T follicular helper cell (primary cell): ENCODE measurements around the gene UBP1.
"Not testable (repeated sequence)": the region's sequence is repeated elsewhere in the genome, so short reads cannot be mapped to it uniquely, and the experiment has no call there.

Experiments
- DNase-seq: peaks from one replicate; pipeline ENCODE4 v3.0.0-alpha.2; 2020; ENCODE audit warnings: low read depth
- total RNA-seq, 2 experiments: gene quantifications; one replicate each; lab custom pipeline; 2026; lab: John Stamatoyannopoulos, UW

UBP1 gene, protein sequence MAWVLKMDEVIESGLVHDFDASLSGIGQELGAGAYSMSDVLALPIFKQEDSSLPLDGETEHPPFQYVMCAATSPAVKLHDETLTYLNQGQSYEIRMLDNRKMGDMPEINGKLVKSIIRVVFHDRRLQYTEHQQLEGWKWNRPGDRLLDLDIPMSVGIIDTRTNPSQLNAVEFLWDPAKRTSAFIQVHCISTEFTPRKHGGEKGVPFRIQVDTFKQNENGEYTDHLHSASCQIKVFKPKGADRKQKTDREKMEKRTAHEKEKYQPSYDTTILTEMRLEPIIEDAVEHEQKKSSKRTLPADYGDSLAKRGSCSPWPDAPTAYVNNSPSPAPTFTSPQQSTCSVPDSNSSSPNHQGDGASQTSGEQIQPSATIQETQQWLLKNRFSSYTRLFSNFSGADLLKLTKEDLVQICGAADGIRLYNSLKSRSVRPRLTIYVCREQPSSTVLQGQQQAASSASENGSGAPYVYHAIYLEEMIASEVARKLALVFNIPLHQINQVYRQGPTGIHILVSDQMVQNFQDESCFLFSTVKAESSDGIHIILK
- 91.2 to 96.2 reads per million in 2 experiments for total RNA-seq

DNA sequence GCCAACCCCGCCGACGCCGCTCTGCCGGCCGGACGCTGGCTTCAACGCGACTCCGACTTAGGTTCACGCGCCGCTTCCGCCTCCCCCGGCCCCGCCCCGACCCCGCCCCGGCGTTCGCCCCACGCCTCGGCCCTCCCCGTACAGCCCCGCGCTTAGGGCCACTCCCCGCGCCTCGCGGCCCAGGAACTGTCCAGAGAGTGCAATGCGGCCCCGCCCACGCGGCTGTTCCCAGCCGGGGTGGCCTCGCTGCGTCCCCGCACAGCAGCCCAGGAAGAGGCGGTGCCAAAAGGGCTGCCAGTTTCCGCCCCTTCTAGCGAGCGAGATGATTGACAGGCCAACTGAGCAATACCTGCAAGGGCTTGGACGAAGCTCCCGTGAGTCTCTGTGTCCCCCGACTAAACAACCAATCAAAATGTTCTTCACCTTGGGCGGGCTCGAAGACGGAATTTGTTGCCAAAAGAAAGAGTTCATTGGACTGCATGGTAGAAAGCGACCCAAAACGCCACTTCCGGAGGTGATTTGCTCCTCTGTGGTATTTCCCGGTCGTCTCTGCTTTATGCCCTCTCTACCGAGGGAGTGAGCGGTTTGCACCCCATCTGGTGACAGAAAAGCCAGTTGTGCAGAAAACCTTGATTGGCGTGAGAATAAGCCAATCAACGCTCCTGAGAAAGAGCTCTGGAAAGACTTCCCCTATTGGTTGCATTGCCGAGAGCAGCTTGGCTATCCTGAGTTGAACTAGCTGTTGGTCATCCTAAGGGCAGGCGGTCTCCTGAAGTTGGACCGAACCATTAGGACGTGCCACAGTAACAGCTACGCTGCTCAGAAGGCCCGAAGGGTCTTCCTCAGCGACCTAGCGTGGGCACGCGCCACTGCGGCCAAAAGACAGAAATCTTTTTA, at the start of gene UBP1:
TSS of gene UBP1 (minus strand) at position 78 of the 897 bp plus-strand sequence. CDS start 557 bp downstream, outside the sequence.
- peak; percentile 93 for DNase-seq

DNA sequence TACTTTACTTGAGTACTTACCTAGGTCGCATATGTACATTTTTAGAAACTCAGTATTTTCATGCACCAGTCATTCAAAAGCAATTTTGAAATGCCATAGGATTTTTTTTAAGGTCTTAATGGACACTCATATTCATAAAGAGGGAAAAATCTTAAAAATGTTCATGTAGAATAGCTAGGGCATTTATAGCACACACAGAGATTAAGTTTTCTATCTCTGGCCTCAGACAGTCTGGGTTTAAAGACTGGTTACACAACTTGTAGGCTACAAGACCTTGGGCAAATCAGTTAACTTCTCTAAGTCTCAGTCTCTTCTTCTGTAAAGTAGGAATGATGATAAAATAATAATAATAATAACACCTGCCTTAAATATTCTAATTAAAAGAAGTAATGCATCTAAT, 48.5 kb upstream of the UBP1 start:
- DNase-seq: no peak

DNA sequence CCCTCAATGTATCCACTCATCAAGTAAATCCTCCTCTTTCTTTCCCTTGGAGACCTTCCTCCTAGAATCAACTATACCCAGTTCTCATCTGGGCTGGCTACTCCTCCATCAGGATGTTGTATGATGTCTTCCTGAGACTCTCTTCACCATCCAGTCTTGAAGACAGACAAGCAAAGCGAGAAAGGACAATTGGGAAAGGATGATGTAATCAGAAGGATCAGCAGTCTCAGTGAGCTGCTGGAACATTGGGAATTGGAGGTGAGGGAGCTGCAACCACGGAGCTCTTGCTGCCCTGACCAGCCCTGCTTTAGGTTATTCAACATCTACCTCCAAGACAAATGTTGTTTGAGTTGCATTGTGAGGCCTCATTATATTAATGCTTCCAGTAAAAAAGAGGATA, 48.0 kb upstream of the UBP1 start:
- no peak for DNase-seq

DNA sequence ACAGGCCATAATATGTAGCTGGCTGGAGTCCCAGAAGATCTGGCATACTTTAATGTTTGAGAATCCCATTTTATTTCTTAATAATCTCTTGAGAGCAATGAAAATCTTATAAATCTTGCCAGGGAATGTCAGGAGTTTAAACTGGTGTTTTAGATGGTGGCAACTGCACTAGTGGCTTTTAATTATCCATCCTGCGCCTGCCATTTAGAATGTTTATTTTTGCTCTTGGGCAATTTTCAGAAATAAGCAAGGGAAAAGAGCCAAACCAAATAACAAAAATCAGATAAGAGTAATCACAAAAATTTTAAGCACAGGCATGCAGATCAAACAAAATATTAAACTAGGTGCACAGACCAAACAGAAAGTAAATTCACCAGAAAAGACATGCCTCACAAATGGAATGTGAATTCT, 41.9 kb upstream of the UBP1 start:
- DNase-seq: no peak

DNA sequence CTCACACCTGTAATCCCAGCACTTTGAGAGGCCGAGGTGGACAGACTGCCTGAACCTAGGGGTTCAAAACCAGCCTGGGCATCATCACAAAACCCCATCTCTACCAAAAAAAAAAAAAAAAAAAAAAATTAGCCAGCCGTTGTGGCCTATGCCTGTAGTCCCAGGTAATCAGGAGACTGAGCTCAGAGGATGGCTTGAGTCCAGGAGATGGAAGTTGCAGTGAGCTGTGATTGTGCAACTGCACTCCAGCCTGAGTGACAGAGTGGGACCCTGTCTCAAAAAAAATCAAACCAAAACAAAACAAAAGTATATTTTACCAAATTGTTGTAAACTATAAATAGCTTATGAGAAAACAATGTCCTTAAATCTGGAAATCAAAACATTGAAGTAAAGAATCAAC, 34.7 kb upstream of the UBP1 start:
- no peak for DNase-seq

DNA sequence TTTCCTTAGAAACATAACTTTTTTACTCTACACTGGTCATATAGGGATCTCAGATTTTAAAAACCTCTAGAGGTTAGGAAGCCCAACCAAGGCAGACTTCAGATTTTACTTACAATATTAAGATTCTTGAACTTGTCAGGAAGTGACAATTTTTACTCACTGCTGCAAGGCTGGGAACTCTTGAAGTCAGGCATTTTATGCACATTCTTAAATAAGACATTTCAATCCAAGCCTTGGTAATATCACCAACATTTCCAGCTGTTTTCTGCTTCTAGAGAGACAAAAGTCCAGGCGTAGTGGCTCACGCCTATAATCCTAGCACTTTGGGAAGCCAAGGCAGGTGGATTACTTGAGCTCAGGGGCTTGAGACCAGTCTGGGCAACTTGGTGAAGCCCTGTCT, 33.6 kb upstream of the UBP1 start:
- DNase-seq: no peak

DNA sequence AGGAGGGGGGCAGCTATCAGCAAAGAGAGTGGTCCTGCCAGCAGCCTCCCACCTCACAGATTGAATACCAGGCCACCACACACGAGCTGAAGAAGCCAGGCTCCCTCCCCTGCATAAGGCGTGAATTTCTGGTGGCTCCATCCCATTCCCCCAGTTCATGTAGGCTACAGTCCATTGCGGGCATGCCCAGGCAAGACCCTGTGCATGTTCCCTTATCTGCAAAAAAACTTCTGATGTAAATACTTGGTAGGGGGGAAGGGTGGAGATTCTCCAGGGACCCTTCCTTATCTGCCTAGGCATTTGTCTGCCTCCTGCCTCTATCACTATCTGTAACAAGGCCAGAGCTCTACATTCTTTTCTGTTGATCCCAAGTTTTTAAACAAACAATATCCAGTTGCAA, 27.6 kb upstream of the UBP1 start:
- DNase-seq: no peak

DNA sequence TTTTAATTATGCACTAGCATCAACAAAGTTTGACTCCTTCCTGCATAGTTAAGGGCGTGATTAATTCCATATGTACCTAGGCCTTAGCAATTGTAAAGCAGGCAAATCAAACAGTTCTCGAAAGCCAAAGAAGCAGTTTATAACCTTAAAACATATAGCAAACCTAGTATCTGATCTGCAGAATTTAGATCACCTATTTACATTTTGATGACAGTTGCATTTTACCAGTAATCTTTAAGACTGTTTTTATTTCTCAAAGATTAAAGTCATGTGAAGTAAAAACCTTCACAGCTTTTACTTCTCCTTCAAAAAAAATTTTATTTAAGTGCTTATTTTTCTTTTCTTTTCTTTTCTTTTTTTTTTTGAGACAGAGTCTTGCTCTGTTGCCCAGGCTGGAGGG, 20.9 kb upstream of the UBP1 start:
- no peak for DNase-seq

DNA sequence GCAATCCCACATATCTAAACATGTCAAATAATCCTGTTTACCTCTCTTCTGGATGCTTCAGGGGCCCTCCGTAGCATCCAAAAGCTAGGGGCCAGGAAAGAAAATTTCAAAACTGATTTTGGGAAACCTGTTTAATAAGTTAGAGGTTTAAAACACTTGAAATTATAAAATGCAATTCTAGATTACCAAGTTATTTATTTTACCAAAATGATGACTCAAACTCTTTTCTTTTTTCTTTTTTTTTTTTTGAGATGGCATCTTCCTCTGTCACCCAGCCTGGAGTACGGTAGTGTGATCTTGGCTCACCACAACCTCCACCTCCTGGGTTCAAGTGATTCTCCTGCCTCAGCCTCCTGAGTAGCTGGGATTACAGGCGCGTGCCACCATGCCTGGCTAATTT, 19.4 kb upstream of the UBP1 start:
- not testable (repeated sequence) for DNase-seq

DNA sequence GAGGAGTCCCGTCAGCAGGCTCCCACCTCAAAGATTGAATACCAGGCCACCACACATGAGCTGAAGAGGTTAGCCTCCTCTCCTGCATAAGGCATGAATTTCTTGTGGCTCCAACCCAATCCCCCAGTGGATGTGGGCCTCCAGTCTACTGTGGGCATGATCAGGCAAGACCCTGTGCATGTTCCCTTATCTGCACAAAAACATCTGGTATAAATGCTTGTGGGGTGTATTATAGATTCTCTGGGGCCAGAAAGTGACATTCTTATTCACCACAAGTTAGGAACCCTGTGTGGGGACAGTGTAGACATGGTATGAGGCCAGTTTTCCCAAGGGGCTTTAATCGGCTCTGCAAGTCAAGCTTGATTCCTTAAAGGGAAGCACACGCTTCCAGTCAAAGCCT, 18.2 kb upstream of the UBP1 start:
- DNase-seq: no peak

DNA sequence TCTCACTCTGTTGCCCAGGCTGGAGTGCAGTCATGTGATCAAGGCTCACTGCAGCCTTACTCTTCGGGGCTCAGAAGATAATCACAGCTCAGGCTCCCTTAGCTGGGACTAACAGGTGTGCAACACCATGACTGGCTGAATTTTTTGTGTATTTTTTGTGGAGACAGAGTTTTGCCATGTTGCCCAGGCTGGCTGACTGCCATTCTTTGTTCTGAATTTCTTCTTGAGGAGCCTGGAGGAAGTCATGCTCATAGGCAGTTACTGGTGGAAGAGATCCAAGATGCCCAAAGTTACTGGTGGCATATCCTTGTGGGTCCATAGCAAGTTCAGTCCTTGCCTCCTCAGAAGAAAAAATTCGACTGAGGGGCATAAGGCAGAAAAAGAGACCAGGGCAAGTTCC, 16.6 kb upstream of the UBP1 start:
- no peak for DNase-seq

DNA sequence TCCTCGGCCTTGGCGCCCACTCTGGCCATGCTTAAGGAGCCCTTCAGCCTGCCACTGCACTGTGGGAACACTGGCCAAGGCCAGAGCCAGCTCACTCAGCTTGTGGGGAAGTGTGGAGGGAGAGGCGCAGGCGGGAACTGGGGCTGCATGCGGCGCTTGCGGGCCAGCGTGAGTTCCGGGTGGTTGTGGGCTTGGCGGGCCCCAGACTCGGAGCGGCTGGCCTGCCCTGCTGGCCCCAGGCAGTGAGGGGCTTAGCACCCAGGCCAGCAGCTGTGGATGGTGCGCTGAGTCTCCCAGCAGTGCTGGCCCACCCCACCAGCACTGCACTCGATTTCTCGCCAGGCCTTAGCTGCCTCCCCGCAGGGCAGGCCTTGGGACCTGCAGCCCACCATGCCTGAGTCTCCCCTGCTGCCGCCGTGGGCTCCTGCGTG, 13.1 kb upstream of the UBP1 start:
- no peak for DNase-seq

DNA sequence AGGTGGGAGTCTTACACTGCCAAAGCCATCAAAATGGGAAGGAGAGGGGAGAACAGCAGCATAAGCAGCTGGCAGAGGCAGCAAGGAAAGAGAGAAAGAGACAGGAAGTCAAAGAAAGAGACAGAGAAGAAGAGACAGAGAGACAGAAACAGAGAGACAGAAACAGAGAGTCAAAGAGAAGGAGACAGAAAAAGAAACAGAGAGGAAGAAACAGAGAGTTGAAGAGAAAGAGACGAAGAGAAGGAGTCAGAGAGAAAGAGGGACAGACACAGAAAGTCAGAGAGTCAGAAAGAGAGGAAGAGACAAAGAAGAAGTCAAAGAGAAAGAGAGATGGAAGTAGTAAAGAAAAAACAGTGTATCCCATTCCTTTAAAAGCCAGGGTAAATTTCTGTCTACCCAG, 11.8 kb upstream of the UBP1 start:
- not testable (repeated sequence) for DNase-seq

DNA sequence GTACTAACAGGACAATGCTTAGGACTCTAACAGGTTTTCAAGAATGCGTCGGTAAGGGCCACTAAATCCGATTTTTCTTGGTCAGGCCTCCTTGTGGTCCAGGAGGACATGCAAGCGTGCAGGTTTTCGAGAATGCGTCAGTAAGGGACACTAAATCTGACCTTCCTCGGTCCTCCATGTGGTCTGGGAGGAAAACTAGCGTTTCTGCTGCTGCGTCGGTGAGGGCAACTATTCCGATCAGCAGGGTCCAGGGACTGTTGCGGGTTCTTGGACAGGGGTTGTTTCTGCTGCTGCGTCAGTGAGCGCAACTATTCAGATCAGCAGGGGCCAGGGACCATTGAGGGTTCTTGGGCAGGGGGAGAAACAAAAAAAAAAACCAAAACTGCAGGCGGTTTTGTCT, 7.8 kb upstream of the UBP1 start:
- no peak for DNase-seq

DNA sequence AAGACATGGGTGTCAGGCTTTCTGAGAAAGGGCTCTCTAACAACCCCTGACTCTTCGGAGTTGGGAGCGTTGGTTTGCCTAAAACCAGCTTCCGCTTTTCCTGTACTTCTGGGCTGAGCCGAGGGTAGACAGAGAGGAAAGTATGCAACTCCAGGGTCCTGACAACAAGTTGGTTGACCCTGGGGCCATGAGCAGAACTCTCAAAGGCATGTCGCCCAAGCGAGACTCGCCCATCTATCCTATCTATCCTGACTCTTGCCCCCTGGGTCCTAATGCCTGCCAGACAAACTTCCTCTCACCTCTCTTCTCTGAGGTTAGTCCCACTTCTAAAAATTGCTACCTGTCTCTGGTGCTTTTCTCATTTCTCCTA, 7.0 kb upstream of the UBP1 start:
- not testable (repeated sequence) for DNase-seq

DNA sequence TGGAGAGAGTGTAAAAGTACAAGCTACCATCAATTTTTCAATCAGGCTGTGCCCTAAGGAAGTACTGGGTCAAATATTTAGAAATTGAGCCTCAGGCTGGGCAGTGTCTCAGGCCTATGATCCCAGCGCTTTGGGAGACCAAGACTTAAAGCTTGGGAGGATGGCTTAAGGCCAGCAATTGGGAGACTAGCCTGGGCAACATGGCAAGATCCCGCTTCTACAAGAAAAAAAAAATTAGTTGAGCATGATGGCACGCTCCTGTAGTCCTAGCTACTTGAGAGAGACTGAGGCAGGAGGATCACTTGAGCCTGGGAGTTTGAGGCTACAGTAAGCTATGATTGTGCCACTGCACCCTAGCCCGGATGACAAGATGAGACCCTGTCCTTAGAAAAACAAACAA, 2.0 kb upstream of the UBP1 start:
- DNase-seq: no peak

DNA sequence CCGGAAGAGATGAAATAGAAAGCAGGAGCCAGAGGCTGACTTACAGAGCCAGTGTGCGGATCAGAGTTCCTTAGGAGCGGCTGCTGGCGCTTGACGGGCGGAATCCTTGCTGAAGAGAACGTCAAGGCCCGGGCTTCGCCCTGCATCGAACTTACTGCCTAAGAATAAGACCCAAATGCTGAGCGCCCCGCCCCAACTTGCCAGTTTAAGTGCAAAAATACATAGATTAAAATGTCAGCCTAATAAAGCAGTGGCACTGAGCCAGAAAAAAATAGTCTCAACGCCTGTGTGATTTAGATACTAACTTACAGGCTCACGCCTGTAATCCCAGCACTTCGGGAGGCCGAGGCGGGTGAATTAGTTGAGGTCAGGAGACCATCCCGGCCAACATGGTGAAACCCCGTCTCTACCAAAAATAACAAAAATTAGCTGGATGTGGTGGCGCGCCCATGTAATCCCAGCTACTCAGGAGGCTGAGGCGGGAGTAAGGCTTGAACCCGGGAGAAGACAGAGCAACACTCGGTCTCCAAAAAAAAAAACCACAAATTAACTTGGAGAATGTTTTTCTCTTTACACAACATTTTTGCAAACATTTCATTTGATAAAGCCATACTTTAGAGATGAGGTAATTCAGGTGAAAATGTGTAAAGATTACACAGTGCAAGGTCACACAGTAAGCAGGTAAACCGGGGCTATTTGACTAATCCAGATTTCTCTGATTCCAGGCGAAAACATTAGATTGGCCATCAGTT, 1.2 kb upstream of the UBP1 start:
- DNase-seq: peak; percentile 36

DNA sequence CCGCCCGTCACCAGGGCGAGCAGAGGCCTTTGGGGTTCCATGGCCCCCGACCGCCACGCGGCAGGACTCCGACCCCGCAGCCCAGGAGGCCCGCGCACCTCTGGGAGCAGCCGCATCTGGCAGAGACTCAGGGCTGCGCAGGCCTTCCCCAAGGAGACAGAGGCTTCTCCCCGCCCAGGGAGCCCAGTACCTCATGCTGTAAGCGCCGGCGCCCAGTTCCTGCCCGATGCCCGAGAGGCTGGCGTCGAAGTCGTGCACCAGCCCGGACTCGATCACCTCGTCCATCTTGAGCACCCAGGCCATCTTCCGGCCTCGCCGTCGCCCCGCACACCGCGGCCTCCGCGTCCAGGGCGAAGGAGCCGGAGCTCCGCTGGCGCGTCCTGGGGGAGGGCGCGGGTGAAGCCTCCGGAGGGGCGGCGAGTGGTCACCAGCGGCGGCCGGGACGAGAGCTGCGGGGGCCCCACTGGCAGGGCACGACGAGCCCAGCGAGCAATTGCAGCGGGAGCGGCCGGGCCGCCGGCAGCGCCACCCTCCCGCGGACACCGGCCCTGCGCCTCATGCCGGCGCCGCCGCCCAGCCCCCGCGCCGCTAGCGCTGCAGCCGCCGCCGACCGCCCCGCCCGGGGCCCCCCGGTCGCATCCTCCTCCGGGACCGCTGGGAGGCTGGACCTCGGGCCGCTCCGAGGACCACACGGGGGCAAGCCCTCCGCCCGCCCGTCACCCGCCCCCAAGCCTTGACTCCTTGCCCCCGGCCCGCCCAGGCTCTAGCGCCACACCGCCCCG, 468 bp downstream of the UBP1 start:
- peak; percentile 10 for DNase-seq

DNA sequence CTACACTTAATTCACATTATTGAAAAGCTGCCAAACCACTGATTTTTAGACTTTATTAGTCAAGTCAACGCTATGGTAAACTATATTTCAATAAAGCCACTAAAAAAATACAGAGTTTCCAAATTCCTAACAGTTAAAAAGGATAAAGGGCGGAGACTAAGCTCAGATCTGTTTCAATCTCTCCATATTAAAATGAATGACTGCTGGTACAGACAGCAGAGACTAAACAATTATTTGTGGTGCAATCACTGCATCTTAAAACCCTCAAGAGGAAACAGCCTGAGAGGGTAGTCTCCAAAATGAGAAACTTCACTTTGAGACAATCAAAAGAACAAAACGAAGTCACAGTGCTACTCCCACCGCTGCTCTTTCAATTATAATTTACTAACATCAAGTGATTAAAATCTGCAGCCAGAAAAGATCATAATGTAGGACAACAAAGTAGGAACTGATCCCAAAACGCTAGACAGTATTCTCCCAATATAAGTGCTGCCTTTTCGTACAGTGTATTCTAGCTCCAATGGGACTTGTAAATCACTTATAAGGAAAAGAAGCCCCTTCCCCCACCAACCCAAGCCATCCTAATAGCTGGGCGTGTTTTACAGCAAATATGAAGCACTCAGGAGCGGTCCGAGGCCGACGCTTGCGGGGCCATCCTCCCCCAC, 1.2 kb downstream of the UBP1 start:
- no peak for DNase-seq

DNA sequence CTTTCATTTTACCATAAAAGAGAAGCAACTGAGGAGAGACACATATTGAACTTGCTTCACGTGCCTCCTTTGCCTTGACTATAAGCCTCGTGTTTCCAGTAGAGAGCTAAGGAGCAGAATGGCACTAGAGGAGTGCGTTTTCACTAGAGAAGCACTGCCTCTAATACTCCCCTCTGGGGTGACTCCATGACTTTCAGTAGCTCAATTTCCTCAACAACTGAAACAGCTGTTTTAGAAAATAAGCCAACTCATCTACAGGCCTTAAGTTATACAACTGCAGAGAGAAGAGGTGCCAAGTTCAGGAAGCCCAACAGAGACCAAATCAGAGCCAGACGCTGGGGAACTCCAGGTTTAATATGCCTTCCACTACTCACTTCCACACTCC, 1.9 kb downstream of the UBP1 start:
- DNase-seq: no peak
